Left lung (tissue), 10 donors: ENCODE data around the gene TAPBPL. TPM values are rescaled to one million over a fixed set of nuclear protein-coding genes. Genes with fewer than 3 reads are reported as not detected.
A peak's percentile ranks its signal among the peaks of the same experiment; 100 is the strongest.

Experiments used
- ATAC-seq: fragments of 200-7000 bp; cut with Tn5 transposase; one replicate; pipeline ENCODE4 v1.9.1; 2020; ENCODE audit warnings: moderate library complexity
- DNase-seq, 4 donors: peaks; one replicate each; pipeline ENCODE4 v3.0.0-alpha.2; 2013 to 2020
- H3K27ac ChIP-seq, 2 donors: fragments of 200-600 bp; sonication (generic) in 1 of 2; one replicate each; pipeline versions ENCODE4 v1.5.0 to v1.8.0; 2020 to 2021
- H3K27me3 ChIP-seq, 2 donors: fragments of 200-600 bp; sonication (generic) in 1 of 2; one replicate each; pipeline versions ENCODE4 v1.5.0 to v1.8.0; 2020 to 2021
- H3K36me3 ChIP-seq, 2 donors: fragments of 200-600 bp; sonication (generic) in 1 of 2; one replicate each; pipeline versions ENCODE4 v1.5.0 to v1.8.0; 2020 to 2021
- H3K4me1 ChIP-seq, 2 donors: fragments of 200-600 bp; one replicate each; pipeline ENCODE4 v1.8.0; 2021
- H3K4me3 ChIP-seq, 2 donors: fragments of 200-600 bp; sonication (generic) in 1 of 2; one replicate each; pipeline versions ENCODE4 v1.5.0 to v1.8.0; 2020 to 2021; ENCODE audit warnings: mild to moderate bottlenecking in 1 of 2
- H3K9me3 ChIP-seq, 2 donors: fragments of 200-600 bp; sonication (generic) in 1 of 2; one replicate each; pipeline versions ENCODE4 v1.5.0 to v1.8.0; 2020 to 2021
- CTCF ChIP-seq, 2 donors: fragments of 200-600 bp; sonication (generic) in 1 of 2; IDR thresholded peaks; one replicate each; pipeline versions ENCODE4 v1.5.0 to v1.8.0; 2021; ENCODE audit warnings: antibody characterized with exemption in 2 of 2
- intact Hi-C, 2 donors: fragments of 100-400 bp; cut with DNase I; formaldehyde crosslinking; loops; one replicate each; pipeline versions ENCODE4 v1.11.2 to v1.14.2; 2022
- polyA plus RNA-seq, 6 donors: library from polyadenylated mRNA; unstranded; fragments of 120-200 nt; gene quantifications; one replicate each; pipeline ENCODE4 v1.2.1, GENCODE V29; 2013; ENCODE audit not compliant: insufficient read length in 6 of 6
- total RNA-seq, 2 donors: library from RNA; stranded (reverse); fragmentation: NEBNext Ultra II Directional; extraction: Animal tissue kit (Norgen Biotek cat#: 25700); gene quantifications; one replicate each; pipeline ENCODE4 v1.2.1, GENCODE V29; 2021
- donor health status: DM: no; HTN: yes; CAD: no.
- donor health status: DM: no; HTN: no; CAD: no.

The TAPBPL gene
- total and polyA plus RNA-seq, 8 donors = 18.0 to 33.8 (median 19.0) TPM

- ATAC-seq = no peak
- no peaks in the 10 kb centered on the region for H3K9me3 ChIP-seq
- DNase-seq = no peak
- intact Hi-C loops = no loop called here
- H3K36me3 ChIP-seq = peaks cover 0 to 25% of the 10 kb centered on the region in 2 donors
- TF ChIP-seq CTCF (IDR thresholded peaks at IDR 0.05) = no peak
- H3K4me3 ChIP-seq = no peak overlapping the region
- H3K27me3 ChIP-seq = no peaks in the 10 kb centered on the region
- H3K4me1 ChIP-seq = no peaks in the 10 kb centered on the region
- H3K27ac ChIP-seq = no peak overlapping the region
Observed at GRCh38 chr12:6444031-6444430, 7.8 kb upstream of the TAPBPL start.

GRCh38 chr12:6444704-6445688 is 6.8 kb upstream of the TAPBPL start, which contains the start of gene CD27:
CD27 (plus strand) TSS chr12:6444955; CDS start chr12:6445096, 141 bp downstream.
- no peak for ATAC-seq
- peaks cover 0 to 25% of the 10 kb centered on the region in 2 donors for H3K36me3 ChIP-seq
- no peaks in the 10 kb centered on the region for H3K27me3 ChIP-seq
- H3K4me1 ChIP-seq = no peaks in the 10 kb centered on the region
- no peak for TF ChIP-seq CTCF (IDR thresholded peaks at IDR 0.05)
- DNase-seq = no peak
- peak within 1 kb of the TSS in 1 of 2 donors; percentile 16 for H3K4me3 ChIP-seq
- intact Hi-C loops = no loop called here
- peak within 1 kb of the TSS in 1 of 2 donors; percentile 45 for H3K27ac ChIP-seq
- no peaks in the 10 kb centered on the region for H3K9me3 ChIP-seq

- ATAC-seq (no peak), DNase-seq (no peak)
- peaks cover 0 to 36% of the 10 kb centered on the region in 2 donors for H3K36me3 ChIP-seq
- no peaks in the 10 kb centered on the region for H3K27me3 ChIP-seq
- TF ChIP-seq CTCF (IDR thresholded peaks at IDR 0.05) = no peak
- H3K9me3 ChIP-seq = no peaks in the 10 kb centered on the region
- peak overlapping the region in 1 of 2 donors; percentile 98 for H3K27ac ChIP-seq
- peaks cover 7 to 26% of the 10 kb centered on the region in 2 donors for H3K4me1 ChIP-seq
- H3K4me3 ChIP-seq = peak overlapping the region; percentile 64 to 75
- intact Hi-C loops = loop anchor here in 1 of 2 donors (10.0 kb wide), 1 partner anchor 125 kb away; no protein-coding TSS in a partner anchor
Observed at GRCh38 chr12:6450091-6450868, 1.6 kb upstream of the TAPBPL start.

- ATAC-seq (peak; percentile 6), DNase-seq (no peak)
- Histone ChIP-seq H3K4me1 (peaks cover 7 to 26% of the 10 kb centered on the region in 2 donors), H3K9me3 (no peaks in the 10 kb centered on the region), H3K36me3 (peaks cover 0 to 37% of the 10 kb centered on the region in 2 donors), H3K27me3 (no peaks in the 10 kb centered on the region), H3K4me3 (peak overlapping the region; percentile 64 to 75), H3K27ac (peak overlapping the region; percentile 96 to 98)
- TF ChIP-seq CTCF (IDR thresholded peaks at IDR 0.05) = no peak
- intact Hi-C loops = loop anchor here in 1 of 2 donors (10.0 kb wide), 1 partner anchor 126 kb away; no protein-coding TSS in a partner anchor
Observed at GRCh38 chr12:6450869-6451347, 934 bp upstream of the TAPBPL start.
